ENCODE results near the gene NOTUM.

The NOTUM gene

DNA sequence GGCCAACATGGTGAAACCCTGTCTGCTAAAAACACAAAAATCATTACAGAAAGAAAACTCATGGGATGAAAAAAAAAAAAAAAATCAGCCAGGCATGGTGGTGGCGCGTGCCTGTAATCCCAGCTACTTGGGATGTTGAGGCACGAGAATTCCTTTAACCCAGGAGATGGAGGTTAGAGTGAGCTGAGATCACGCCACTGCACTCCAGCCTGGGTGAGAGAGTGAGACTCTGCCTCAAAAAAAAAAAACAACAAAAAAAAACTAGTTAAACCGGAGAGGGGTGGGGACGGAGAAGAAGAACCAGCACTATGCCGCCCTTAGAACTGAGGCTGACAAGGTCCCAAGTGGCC is 7.4 kb upstream of the NOTUM start:
- H2AFZ ChIP-seq (ENCODE audit: low read depth, low read length) = no peak overlapping the region; the same call in 1 of the 2 replicates
- peak overlapping the region; percentile 40 for H3K27ac ChIP-seq (ENCODE audit: low read length)
- H3K4me1 ChIP-seq (ENCODE audit: insufficient read depth, low read length) = peaks cover 15% of the 10 kb centered on the region
- no peaks in the 10 kb centered on the region for H4K20me1 ChIP-seq (ENCODE audit: insufficient read depth, low read length)
- no peaks in the 10 kb centered on the region for H3K79me2 ChIP-seq (ENCODE audit: insufficient read depth, low read length)
- no peaks in the 10 kb centered on the region for H3K36me3 ChIP-seq (ENCODE audit: insufficient read depth, low read length)
- no peak overlapping the region for H3K4me3 ChIP-seq (ENCODE audit: low read depth in 1 of 2, low read length in 2 of 2)
- peak overlapping the region; percentile 55; the same call in 1 of the 2 replicates for H3K9ac ChIP-seq (ENCODE audit: low read depth, low read length)
- no peak for ATAC-seq (ENCODE audit: insufficient read depth, low read depth)
- TF ChIP-seq, protein P1, sequence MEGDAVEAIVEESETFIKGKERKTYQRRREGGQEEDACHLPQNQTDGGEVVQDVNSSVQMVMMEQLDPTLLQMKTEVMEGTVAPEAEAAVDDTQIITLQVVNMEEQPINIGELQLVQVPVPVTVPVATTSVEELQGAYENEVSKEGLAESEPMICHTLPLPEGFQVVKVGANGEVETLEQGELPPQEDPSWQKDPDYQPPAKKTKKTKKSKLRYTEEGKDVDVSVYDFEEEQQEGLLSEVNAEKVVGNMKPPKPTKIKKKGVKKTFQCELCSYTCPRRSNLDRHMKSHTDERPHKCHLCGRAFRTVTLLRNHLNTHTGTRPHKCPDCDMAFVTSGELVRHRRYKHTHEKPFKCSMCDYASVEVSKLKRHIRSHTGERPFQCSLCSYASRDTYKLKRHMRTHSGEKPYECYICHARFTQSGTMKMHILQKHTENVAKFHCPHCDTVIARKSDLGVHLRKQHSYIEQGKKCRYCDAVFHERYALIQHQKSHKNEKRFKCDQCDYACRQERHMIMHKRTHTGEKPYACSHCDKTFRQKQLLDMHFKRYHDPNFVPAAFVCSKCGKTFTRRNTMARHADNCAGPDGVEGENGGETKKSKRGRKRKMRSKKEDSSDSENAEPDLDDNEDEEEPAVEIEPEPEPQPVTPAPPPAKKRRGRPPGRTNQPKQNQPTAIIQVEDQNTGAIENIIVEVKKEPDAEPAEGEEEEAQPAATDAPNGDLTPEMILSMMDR (IDR thresholded peaks at IDR 0.05; ENCODE audit: borderline replicate concordance, extremely low read depth, low read length, poor library complexity, severe bottlenecking) = no peak
- TF ChIP-seq EZH2 (IDR thresholded peaks at IDR 0.05; ENCODE audit: borderline replicate concordance, low read depth, low read length, severe bottlenecking) = no peak
- peak overlapping the region; percentile 80 for H3K4me2 ChIP-seq (ENCODE audit: insufficient read depth, low read length)
- H3K9me3 ChIP-seq (ENCODE audit: insufficient read depth, low read length, severe bottlenecking) = peaks cover 2% of the 10 kb centered on the region
- no peaks in the 10 kb centered on the region for H3K27me3 ChIP-seq (ENCODE audit: insufficient read depth, low read length, poor library complexity)
- no peak for DNase-seq

DNA sequence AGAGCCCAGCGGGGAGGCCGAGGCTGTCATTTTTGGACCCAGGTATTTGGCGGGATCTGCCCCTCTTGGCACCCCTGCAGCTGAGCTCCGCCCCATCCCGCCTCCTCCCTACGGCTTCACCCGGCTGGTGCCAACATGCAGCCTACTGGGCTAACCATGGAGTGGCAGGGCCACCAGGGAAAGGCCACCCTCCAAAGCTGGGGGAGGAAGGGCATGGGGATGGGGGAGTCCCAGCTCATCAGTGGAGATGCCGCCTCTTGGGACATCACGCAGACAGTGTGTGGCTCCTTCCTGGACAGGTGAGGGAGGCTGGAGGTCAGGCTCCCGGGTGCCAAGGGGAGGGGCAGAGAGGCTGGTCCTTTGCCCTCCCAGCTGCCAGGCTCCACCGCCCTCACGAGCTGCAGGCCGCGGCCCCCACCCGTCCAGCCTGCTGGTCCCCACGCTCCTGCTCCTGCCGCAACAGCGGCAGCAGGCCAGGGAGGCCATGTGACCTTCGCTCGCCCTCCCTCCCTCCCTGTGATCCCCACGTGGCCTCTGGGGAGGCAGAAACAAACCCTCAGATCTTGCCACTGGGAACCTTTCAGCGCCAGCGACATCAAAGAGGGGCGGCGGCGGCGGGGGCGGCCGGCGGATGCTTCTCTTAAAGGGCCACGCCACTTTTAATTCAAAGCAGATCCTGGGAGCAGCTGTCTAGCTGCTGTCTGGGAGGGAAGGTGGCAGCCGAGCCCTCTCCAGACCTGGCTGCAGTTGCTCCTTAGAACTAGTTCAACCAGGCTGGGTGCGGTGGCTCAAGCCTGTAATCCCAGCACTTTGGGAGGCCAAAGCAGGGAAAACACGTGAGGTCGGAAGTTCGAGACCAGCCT is 6.8 kb upstream of the NOTUM start:
- DNase-seq = peak; percentile 97
- Histone ChIP-seq H3K27ac (ENCODE audit: low read length) (peak overlapping the region; percentile 75), H4K20me1 (ENCODE audit: insufficient read depth, low read length) (no peaks in the 10 kb centered on the region), H3K4me2 (ENCODE audit: insufficient read depth, low read length) (peak overlapping the region; percentile 80), H3K9me3 (ENCODE audit: insufficient read depth, low read length, severe bottlenecking) (no peaks in the 10 kb centered on the region), H3K36me3 (ENCODE audit: insufficient read depth, low read length) (no peaks in the 10 kb centered on the region), H3K4me3 (ENCODE audit: low read depth in 1 of 2, low read length in 2 of 2) (peak overlapping the region in 1 of 2 experiments; percentile 51; a peak in 2 of 4 replicates), H3K79me2 (ENCODE audit: insufficient read depth, low read length) (no peaks in the 10 kb centered on the region), H3K9ac (ENCODE audit: low read depth, low read length) (peak overlapping the region; percentile 55), H2AFZ (ENCODE audit: low read depth, low read length) (peak overlapping the region; percentile 77), H3K4me1 (ENCODE audit: insufficient read depth, low read length) (peaks cover 15% of the 10 kb centered on the region), H3K27me3 (ENCODE audit: insufficient read depth, low read length, poor library complexity) (no peaks in the 10 kb centered on the region)
- TF ChIP-seq, protein P1 (IDR thresholded peaks at IDR 0.05; ENCODE audit: borderline replicate concordance, extremely low read depth, low read length, poor library complexity, severe bottlenecking) = no peak
- no peak for TF ChIP-seq EZH2 (IDR thresholded peaks at IDR 0.05; ENCODE audit: borderline replicate concordance, low read depth, low read length, severe bottlenecking)
- ATAC-seq (ENCODE audit: insufficient read depth, low read depth) = peak; percentile 99

DNA sequence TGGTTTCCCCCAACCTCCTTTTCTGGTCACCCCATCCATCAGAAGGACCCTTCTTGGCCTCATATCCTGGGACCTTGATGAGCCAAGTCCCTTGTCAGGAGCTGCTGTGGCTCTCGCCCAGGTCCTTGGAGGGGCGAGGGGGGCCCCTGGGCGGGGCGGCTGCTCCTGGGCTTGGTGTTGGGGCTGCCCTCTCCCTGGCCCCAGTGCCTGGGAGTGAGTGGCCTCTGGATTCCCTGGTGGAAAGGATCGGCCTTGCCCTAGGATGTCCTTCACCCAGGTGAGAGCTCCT is 6.2 kb upstream of the NOTUM start:
- no peak for ATAC-seq (ENCODE audit: insufficient read depth, low read depth)
- peak overlapping the region; percentile 55; the same call in 1 of the 2 replicates for H3K9ac ChIP-seq (ENCODE audit: low read depth, low read length)
- no peak overlapping the region for H3K27ac ChIP-seq (ENCODE audit: low read length)
- H4K20me1 ChIP-seq (ENCODE audit: insufficient read depth, low read length) = no peaks in the 10 kb centered on the region
- H3K79me2 ChIP-seq (ENCODE audit: insufficient read depth, low read length) = no peaks in the 10 kb centered on the region
- H2AFZ ChIP-seq (ENCODE audit: low read depth, low read length) = peak overlapping the region; percentile 77; the same call in 1 of the 2 replicates
- peaks cover 15% of the 10 kb centered on the region for H3K4me1 ChIP-seq (ENCODE audit: insufficient read depth, low read length)
- peak overlapping the region; percentile 80 for H3K4me2 ChIP-seq (ENCODE audit: insufficient read depth, low read length)
- H3K36me3 ChIP-seq (ENCODE audit: insufficient read depth, low read length) = no peaks in the 10 kb centered on the region
- peak overlapping the region in 1 of 2 experiments; percentile 51; a peak in 2 of 4 replicates for H3K4me3 ChIP-seq (ENCODE audit: low read depth in 1 of 2, low read length in 2 of 2)
- no peaks in the 10 kb centered on the region for H3K9me3 ChIP-seq (ENCODE audit: insufficient read depth, low read length, severe bottlenecking)
- no peaks in the 10 kb centered on the region for H3K27me3 ChIP-seq (ENCODE audit: insufficient read depth, low read length, poor library complexity)
- no peak for DNase-seq
- no peak for TF ChIP-seq EZH2 (IDR thresholded peaks at IDR 0.05; ENCODE audit: borderline replicate concordance, low read depth, low read length, severe bottlenecking)
- TF ChIP-seq, protein P1 (IDR thresholded peaks at IDR 0.05; ENCODE audit: borderline replicate concordance, extremely low read depth, low read length, poor library complexity, severe bottlenecking) = no peak

Data from DND-41 (cell line).